NCI-H345 (cell line): ENCODE measurements around the gene PPP1R27.

ENCODE experiments used
- DNase-seq: peaks from one replicate; lab custom pipeline; 2025; lab: John Stamatoyannopoulos, UW

PPP1R27 gene

GRCh38 chr17:81834831-81835267, at the start of gene PPP1R27:
Gene PPP1R27, minus strand, starts transcription at chr17:81835050. Its CDS starts 97 bp downstream, at chr17:81834953.
- no peak for DNase-seq

- DNase-seq: no peak
Observed at GRCh38 chr17:81884520-81884919, 49.7 kb upstream of the PPP1R27 start.

- no peak for DNase-seq
Observed at GRCh38 chr17:81879121-81879520, 44.3 kb upstream of the PPP1R27 start.

DNA sequence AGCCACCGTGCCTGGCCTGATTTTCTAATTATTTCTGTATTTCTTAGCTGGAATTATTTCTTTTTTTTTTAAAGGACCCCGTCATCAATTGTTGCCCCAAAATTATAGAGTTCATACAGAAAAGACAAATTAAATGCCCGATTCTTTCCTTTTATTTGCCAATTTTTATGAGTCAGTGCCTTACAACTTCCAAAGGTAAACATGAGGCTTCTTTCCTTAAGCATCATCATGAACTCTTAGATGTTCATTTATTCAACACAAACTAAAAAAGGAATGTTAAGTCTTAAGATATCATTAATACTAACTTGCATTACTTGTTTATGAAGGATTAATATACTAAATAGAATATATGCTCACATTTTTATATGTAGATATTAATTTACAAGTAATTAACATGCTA, 43.4 kb upstream of the PPP1R27 start:
- no peak for DNase-seq

DNA sequence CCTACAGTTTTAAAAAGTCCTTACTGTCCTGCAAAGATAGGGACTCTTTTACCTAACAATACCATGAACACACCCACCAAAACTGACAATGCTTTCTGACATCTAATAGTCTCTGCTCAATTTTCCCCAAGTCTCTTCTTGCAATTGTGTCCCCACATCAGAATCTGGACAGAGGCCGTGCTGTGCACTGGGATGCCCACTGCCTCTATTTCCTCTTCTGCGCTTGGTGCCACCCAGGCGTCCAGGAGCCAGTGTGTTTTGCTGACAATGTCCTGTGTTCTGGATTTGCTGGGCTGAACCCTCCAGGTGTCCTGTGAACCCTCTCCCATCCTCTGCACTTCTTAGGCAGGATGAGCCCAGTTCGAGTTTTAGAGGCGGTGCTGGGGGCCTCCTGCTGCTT, 42.7 kb upstream of the PPP1R27 start:
- DNase-seq: no peak

GRCh38 chr17:81871387-81872230, 36.8 kb upstream of the PPP1R27 start:
- DNase-seq: peak; percentile 95

- no peak for DNase-seq
Observed at GRCh38 chr17:81870981-81871386, 36.1 kb upstream of the PPP1R27 start, which contains the start of gene ARHGDIA. Gene ARHGDIA, minus strand, starts transcription at chr17:81871337. Its CDS starts 1,407 bp downstream, at chr17:81869930.

DNA sequence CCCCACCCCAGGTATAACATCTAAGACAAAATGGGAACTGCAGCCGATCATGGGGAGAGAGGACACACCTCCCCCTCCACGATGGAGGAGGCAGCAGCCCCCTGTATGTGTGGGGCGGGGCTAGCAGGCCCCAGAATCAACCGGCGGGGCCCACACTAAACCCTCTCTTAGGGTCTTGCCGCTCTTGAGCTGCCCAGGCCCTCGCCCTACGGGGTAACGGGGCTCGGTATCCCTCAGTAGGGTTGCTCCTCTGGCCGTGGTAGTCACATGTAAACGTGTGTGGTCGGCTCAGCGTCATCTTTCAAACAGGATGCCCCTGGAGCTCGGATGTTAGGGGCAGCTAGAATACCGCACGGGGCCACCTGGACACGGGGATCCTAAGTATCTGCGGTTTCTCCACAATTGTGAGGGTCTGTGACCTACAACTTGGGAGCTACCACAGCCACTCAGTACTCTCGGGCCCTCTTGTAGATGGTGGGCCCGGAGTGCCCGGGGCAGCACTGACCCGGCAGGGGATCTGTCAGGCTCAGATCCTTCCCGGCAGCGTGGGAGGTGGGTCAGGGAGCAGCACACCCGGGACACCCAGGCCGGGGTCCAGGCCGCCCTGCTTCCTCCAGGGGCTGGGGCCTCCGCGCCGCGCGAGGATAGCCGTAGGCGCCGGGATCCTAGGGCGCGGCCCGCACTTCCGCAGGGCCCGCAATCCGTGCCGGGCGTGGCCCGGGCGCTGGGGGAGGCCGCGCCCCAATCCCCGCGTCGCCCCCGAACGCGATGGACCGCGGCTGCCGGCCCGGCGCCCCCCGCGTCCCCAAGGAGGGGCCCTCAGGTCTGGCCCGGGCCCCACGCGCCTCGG, 35.5 kb upstream of the PPP1R27 start:
- DNase-seq: peak; percentile 29

DNA sequence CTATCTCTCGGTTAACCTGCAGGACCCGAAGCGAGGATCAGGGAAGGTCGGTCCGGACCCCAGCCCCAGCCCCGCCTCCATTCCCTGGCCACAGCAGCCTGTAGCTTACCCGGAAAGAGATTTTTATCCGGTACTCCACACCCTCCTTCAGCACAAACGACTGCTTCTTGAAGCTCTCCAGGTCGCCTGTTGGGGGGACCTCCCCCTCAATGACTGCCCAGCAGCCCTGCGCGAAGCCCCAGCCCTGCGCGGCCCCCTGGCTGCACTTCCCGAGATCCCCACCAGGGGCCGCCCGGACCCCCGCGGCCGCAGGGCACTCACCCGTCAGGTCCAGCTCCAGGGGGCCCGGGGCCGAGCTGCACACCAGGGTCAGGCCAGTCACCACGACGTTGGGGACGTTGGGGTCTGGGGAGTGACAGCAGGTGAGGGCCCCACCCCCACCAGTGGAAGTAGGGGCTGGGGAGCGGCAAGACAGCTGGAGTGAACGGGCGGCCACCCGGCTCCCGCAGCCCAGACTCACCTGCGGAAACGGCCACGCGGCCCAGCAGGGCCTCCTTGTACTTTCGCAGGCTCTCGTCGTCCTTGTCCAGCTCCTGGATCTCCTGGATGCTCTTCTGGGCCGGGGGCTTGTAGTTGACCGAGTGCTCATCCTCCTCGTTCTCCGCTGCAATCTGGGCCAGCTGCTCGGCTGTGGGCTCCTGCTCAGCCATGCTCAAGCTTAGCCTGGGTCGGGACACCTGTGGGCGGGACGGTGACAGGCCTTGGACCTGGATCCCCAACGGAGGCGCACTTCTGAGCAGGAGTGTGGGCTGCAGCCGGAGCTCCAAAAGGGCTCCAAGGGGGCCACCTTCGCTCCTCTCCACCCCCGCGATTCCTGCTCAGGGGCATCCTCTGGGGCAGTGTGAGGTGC, 34.6 kb upstream of the PPP1R27 start:
- no peak for DNase-seq

- no peak for DNase-seq
Observed at GRCh38 chr17:81868674-81869220, 33.9 kb upstream of the PPP1R27 start.

- DNase-seq: no peak
Observed at GRCh38 chr17:81867991-81868673, 33.3 kb upstream of the PPP1R27 start.

DNA sequence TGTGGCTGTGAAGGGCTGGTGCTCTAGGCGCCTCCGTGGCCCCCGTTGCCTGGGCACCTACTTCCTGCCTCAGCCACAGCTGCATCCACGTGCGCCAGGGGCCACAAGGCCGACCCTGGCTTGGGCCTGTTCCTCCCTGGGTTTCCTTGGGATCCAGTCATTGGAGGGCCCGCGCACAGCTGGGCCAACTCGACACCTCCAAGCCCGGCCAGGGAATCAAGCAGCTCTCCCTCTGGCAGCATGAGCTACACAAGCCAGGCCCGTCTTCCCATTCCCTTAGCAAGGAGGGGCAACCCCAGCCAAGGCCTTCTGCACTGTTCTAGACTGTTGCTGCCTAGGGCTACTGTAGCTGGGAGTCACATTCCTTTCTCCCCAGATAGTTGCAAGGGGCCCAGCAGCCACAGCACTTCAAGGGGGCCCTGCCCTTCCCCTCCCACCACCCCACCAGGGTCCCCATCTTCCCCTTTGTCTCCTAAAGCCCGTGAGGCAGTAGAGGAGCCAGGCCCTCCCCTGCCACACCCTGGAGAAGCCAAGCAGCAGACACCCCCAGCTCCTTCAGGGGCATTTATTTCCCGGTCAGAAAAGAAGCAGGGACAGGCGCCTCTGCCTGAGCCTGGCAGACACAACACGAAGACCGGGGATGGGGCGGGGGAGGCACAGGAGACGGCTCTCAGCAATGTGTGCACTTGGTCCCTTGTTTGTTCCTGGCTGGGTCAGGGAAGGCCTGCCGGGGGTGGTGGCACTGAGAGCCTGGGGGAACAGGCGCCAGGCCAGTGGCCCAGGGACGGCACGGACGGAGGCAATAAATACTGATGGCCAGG, 32.5 kb upstream of the PPP1R27 start:
- DNase-seq: peak; percentile 17

DNA sequence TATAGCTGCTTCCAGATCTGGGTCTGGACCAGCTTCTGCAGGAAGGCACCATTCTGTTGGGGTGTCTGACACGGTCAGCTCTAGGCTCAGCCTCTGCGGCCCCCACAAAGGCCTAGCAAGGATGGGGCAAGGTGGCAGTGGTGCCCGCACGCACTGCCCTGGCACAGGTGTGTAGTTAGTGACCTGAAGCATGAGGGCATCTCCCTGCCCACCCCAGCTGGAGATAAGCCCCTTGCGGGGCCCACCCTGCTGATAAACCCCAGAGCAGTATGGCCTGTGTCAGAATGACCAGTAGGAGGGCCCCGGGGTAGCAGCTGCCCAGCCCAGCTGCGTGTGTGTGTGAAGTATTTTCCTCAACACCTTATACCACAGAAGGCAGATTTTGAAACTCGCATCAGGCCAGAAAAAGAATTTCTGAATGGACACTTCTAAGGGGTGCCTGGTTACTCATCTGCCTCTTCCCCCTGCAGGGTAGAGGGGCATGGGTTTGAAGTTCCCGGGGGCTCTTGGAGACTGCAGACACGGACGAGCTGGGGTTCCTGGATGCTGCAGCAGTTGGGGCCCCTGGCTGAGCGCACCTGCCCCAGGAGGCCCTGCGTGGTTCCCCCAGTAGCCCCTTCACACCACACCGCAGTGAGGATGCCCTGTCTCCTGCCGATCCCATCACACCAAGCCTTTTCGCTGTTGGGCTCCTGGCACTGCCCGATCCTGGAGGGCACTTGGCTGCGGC, 31.8 kb upstream of the PPP1R27 start:
- no peak for DNase-seq

- DNase-seq: no peak
Observed at GRCh38 chr17:81865733-81866439, 31.0 kb upstream of the PPP1R27 start.

DNA sequence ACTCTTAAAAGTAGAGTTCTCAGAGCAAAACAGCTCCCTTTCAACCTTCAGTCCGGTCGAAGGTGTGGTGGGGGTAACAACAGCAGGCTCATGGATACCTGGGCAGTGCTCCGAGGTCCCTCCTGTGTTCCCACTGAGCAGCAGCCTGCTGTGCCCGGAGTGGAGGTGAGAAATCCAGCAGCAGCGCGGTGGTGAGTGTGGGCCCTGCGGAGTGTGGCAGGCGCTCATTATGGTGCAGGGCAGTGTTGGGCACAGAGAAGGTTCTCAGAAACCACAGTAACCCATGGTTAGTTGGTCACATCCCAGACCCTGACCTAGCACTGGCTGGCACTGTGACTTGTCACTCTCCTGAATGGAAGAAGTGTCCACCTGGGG, 30.5 kb upstream of the PPP1R27 start:
- DNase-seq: no peak

- DNase-seq: no peak
Observed at GRCh38 chr17:81863833-81864768, 29.3 kb upstream of the PPP1R27 start.

DNA sequence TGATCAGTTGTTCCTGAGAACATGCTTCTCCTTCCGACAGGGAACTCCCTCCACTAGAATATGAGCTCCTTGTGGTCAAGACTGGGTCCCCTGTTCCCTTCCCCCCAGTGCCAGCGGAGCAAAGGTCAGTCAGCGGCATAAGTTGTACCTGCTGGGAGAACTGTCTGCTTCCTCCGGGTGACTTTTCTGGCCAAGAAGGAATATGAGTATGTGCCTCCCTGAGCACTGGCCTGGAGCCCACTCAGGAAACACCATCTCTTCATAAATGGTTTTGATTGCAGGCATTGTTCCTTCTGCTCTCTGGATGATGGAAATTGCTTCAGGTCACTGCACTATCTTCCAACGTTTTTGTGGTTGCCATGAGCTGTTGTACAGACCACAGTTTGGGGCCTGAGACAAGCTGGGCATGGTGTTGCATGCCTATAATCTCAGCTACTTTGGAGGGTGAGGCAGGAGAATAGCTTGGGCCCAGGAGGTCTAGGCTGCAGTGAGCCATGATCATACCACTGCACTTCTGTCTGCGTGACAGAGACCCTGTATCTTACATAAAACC, 28.3 kb upstream of the PPP1R27 start:
- DNase-seq: no peak
